Measurements from ENCODE around the gene C1S.
"Not testable (repeated sequence)": the region's sequence is repeated elsewhere in the genome, so short reads cannot be mapped to it uniquely, and the experiment has no call there.

C1S gene

GRCh38 chr12:7060353-7060954, at the start of gene C1S:
C1S (plus strand) TSS chr12:7060718; CDS start chr12:7061913, 1,195 bp downstream.
- no peak for DNase-seq

GRCh38 chr12:7011398-7011797, 49.1 kb upstream of the C1S start:
- not testable (repeated sequence) for DNase-seq

- peak; percentile 55 to 84 for DNase-seq
These were observed 48.4 kb upstream of the C1S start for GRCh38 chr12:7012024-7012607.

GRCh38 chr12:7013101-7013500, 47.4 kb upstream of the C1S start:
- no peak for DNase-seq

GRCh38 chr12:7015555-7016370, 44.8 kb upstream of the C1S start:
- DNase-seq: no peak

GRCh38 chr12:7016958-7017571, 43.5 kb upstream of the C1S start:
- DNase-seq: no peak

- no peak for DNase-seq
These were observed 42.6 kb upstream of the C1S start for GRCh38 chr12:7017870-7018349.

GRCh38 chr12:7018350-7019042, 42.0 kb upstream of the C1S start, which contains the start of gene LPCAT3:
LPCAT3 (minus strand) TSS chr12:7018476; CDS start chr12:7018424, 52 bp downstream.
- DNase-seq: peak; percentile 92 to 98

GRCh38 chr12:7019043-7019569, 41.4 kb upstream of the C1S start:
- DNase-seq: no peak

GRCh38 chr12:7021956-7022355, 38.6 kb upstream of the C1S start:
- no peak for DNase-seq

GRCh38 chr12:7023114-7023513, 37.4 kb upstream of the C1S start:
- no peak for DNase-seq

- DNase-seq: no peak
These were observed 33.7 kb upstream of the C1S start for GRCh38 chr12:7026854-7027253.

GRCh38 chr12:7031306-7031705, 29.2 kb upstream of the C1S start:
- no peak for DNase-seq

GRCh38 chr12:7032990-7033389, 27.5 kb upstream of the C1S start:
- no peak for DNase-seq

- DNase-seq: no peak
These were observed 26.1 kb upstream of the C1S start for GRCh38 chr12:7034464-7034863.

- DNase-seq: no peak
These were observed 25.1 kb upstream of the C1S start for GRCh38 chr12:7035463-7035862.

GRCh38 chr12:7037411-7037810, 23.1 kb upstream of the C1S start:
- DNase-seq: not testable (repeated sequence)

GRCh38 chr12:7038591-7038990, 21.9 kb upstream of the C1S start:
- DNase-seq: no peak

- no peak for DNase-seq
These were observed 21.1 kb upstream of the C1S start for GRCh38 chr12:7039403-7039802.

GRCh38 chr12:7042842-7043241, 17.7 kb upstream of the C1S start:
- DNase-seq: peak in 1 of 2 experiments; percentile 16

- DNase-seq: no peak
These were observed 14.6 kb upstream of the C1S start for GRCh38 chr12:7045913-7046312.

GRCh38 chr12:7046383-7047105, 14.0 kb upstream of the C1S start:
- DNase-seq: no peak

Measured in cerebellar nuclear complex (tissue), 1 donor.